K562 (cell line): Measurements from ENCODE around the gene TPMT. TPM values are rescaled to one million over a fixed set of nuclear protein-coding genes. Genes with fewer than 3 reads are reported as not detected.

Experiments
- ATAC-seq: fragments of 200-7000 bp; cut with Tn5 transposase; 3 replicates; pipeline ENCODE4 v1.9.1; 2020; ENCODE audit warnings: moderate library complexity
- BruUV-seq: library from RNA; stranded (reverse); fragments of 400-500 nt; replicated peaks from 2 replicates; lab custom pipeline; 2021; lab: Mats Ljungman, UMichigan
- CTCF ChIA-PET: fragments of 300-600 bp; formaldehyde crosslinking; extraction: SDS; loops from one replicate; lab custom pipeline; 2021; ENCODE audit warnings: low intra/inter-chr PET ratio; lab: Yijun Ruan, JAX
- POLR2A ChIA-PET: fragments of 300-600, 350-650 bp; sonication (Branson Sonifier 250); formaldehyde crosslinking; extraction: SDS; loops from one replicate; lab custom pipeline; 2021; ENCODE audit warnings: antibody characterized with exemption, inconsistent platforms; lab: Yijun Ruan, JAX
- DNase-seq, 4 experiments: peaks; one replicate each; pipeline versions ENCODE4 v3.0.0 to v3.0.0-alpha.2; 2011 to 2018; ENCODE audit warnings: low spot score in 3 of 4, mixed read lengths in 3 of 4; ENCODE audit errors: extremely low read depth in 1 of 4
- FAIRE-seq: peaks from 2 replicates; lab custom pipeline; 2011; peaks lifted over from hg19 to GRCh38; lab: Jason Lieb, UNC
- H2AFZ ChIP-seq: 2 replicates; pipeline ENCODE4 v1.6.0; 2011; ENCODE audit warnings: low read depth, low read length, control low read depth, inconsistent platforms
- H3K27ac ChIP-seq: fragments of 200-600 bp; 3 replicates; pipeline ENCODE4 v1.8.0; 2011; ENCODE audit warnings: low read depth, mild to moderate bottlenecking, control low read depth, inconsistent platforms, low read length, moderate library complexity, mixed read lengths; ENCODE audit errors: extremely low read depth
- H3K27me3 ChIP-seq, 2 experiments: fragments of 300-600 bp in 1 of 2; 2 replicates in 1 of 2; 3 replicates in 1 of 2; pipeline versions ENCODE4 v1.6.0 to v1.8.0; 2011; ENCODE audit warnings: inconsistent platforms in 2 of 2, low read length in 2 of 2, mild to moderate bottlenecking in 1 of 2, mixed read lengths in 1 of 2, moderate library complexity in 1 of 2; ENCODE audit not compliant: control insufficient read depth in 2 of 2, insufficient read depth in 2 of 2
- H3K36me3 ChIP-seq: fragments of 300-600 bp; 3 replicates; pipeline ENCODE4 v1.8.0; 2011; ENCODE audit warnings: mild to moderate bottlenecking, low read length, inconsistent platforms; ENCODE audit not compliant: control insufficient read depth, insufficient read depth
- H3K4me1 ChIP-seq, 2 experiments: fragments of 200-600 bp in 1 of 2; replicated peaks in 1 of 2; 2 replicates in 1 of 2; 3 replicates in 1 of 2; pipeline versions ENCODE4 v1.5.1 to v1.8.0; 2011; ENCODE audit warnings: inconsistent platforms in 2 of 2, low read length in 2 of 2, mild to moderate bottlenecking in 1 of 2, mixed read lengths in 1 of 2, moderate library complexity in 1 of 2; ENCODE audit not compliant: control insufficient read depth in 2 of 2, insufficient read depth in 2 of 2
- H3K4me2 ChIP-seq: 2 replicates; pipeline ENCODE4 v1.6.1; 2011; ENCODE audit warnings: low read length, control low read depth, inconsistent platforms, mixed read lengths; ENCODE audit not compliant: insufficient read depth
- H3K4me3 ChIP-seq: fragments of 200-600 bp; sonication (generic), shearing (Covaris generic); 2 replicates; pipeline ENCODE4 v1.5.1; 2016; ENCODE audit warnings: control low read depth, inconsistent platforms
- H3K79me2 ChIP-seq: fragments of 200-600 bp; 3 replicates; pipeline ENCODE4 v1.8.0; 2011; ENCODE audit warnings: low read length, inconsistent platforms; ENCODE audit not compliant: control insufficient read depth, insufficient read depth
- H3K9ac ChIP-seq, 2 experiments: 2 replicates each; pipeline versions ENCODE4 v1.6.0 to v1.6.1; 2011; ENCODE audit warnings: low read depth in 2 of 2, low read length in 2 of 2, control low read depth in 1 of 2, inconsistent platforms in 1 of 2, mild to moderate bottlenecking in 1 of 2, mixed read lengths in 1 of 2; ENCODE audit not compliant: insufficient read depth in 1 of 2
- H3K9me1 ChIP-seq: one replicate; pipeline ENCODE4 v1.6.0; 2011; ENCODE audit warnings: inconsistent platforms, mild to moderate bottlenecking, low read length, moderate library complexity; ENCODE audit not compliant: control insufficient read depth, insufficient read depth
- H3K9me3 ChIP-seq: replicated peaks from 2 replicates; pipeline ENCODE4 v1.5.1; 2011; ENCODE audit warnings: low read depth, low read length, inconsistent platforms; ENCODE audit not compliant: control insufficient read depth, insufficient read depth
- H4K20me1 ChIP-seq: replicated peaks from 2 replicates; pipeline ENCODE4 v1.6.1; 2011; ENCODE audit warnings: low read length, inconsistent platforms, mixed read lengths; ENCODE audit not compliant: control insufficient read depth, insufficient read depth
- ELF1 ChIP-seq: fragments of 200-800 bp; sonication (Bioruptor generic); IDR thresholded peaks from 2 replicates; pipeline ENCODE4 v1.6.1; 2016; ENCODE audit warnings: missing genetic modification characterization, missing compliant biosample characterization
- FOXA3 ChIP-seq, 2 experiments: fragments of 450-650 bp in 1 of 2; sonication (generic) in 1 of 2; formaldehyde crosslinking; IDR thresholded peaks in 1 of 2; conservative IDR thresholded peaks in 1 of 2; 2 replicates each; pipeline versions ENCODE4 v1.4.0 to v1.8.0; 2020 to 2022; ENCODE audit warnings: mild to moderate bottlenecking in 2 of 2, missing genetic modification reagents in 1 of 2
- HNRNPH1 ChIP-seq: fragments of 200-400 bp; formaldehyde crosslinking; optimal IDR thresholded peaks from 2 replicates; pipeline ENCODE3; 2017; ENCODE audit warnings: low read depth, mild to moderate bottlenecking, low read length, moderate library complexity
- KLF6 ChIP-seq: fragments of 250-450 bp; sonication (Bioruptor Pico); IDR thresholded peaks from 2 replicates; pipeline ENCODE4 v1.4.0; 2020; ENCODE audit warnings: mild to moderate bottlenecking, moderate library complexity, borderline replicate concordance
- XRCC3 ChIP-seq: fragments of 450-650 bp; IDR thresholded peaks from 2 replicates; pipeline ENCODE4 v1.6.1; 2017; ENCODE audit warnings: mild to moderate bottlenecking, moderate library complexity
- ZNF3 ChIP-seq: fragments of 250-450 bp; sonication (Bioruptor Pico); IDR thresholded peaks from 2 replicates; pipeline ENCODE4 v1.5.0; 2021; ENCODE audit warnings: mild to moderate bottlenecking, moderate library complexity
- ZNF324 ChIP-seq: fragments of 250-450 bp; sonication (Bioruptor Pico); IDR thresholded peaks from 2 replicates; pipeline ENCODE4 v1.4.0; 2020; ENCODE audit warnings: mild to moderate bottlenecking
- WGBS: fragments of 100-300 bp; shearing (Covaris generic); methylation state at CpG from one replicate; pipeline ENCODE4 v1.1.6; 2016; ENCODE audit warnings: low coverage, mixed read lengths; ENCODE audit not compliant: insufficient coverage; ENCODE audit errors: missing lambda C conversion rate; 5-methylcytosine and 5-hydroxymethylcytosine counted together
- in situ Hi-C: fragments of 300-500 bp; cut with MboI; formaldehyde crosslinking; loops from 4 replicates; pipeline ENCODE4 v1.15.0; 2018; ENCODE audit warnings: inconsistent platforms, mixed read lengths
- intact Hi-C: fragments of 100-400 bp; cut with micrococcal nuclease; formaldehyde crosslinking; loops from 2 replicates; pipeline ENCODE4 v1.14.2; 2022
- polyA plus RNA-seq, 8 experiments: library from polyadenylated mRNA; depleted of rRNA in 4 of 8; stranded (reverse) in 5 of 8; unstranded in 3 of 8; fragments of >200 nt; fragmentation: Nextera tagmentation in 2 of 8; fragmentation: Illumina TruSeq in 1 of 8; extraction: Ambion mirVana in 2 of 8; extraction: Trizol in 1 of 8; gene quantifications; 2 replicates each; pipeline versions ENCODE4 v1.2.1 to v1.2.3, GENCODE V29; 2011 to 2014; ENCODE audit warnings: inconsistent platforms in 1 of 8, missing spikeins in 1 of 8
- total RNA-seq, 7 experiments: library from RNA; depleted of rRNA in 6 of 7; stranded (reverse); fragments of >200 nt in 6 of 7; fragmentation: Illumina TruSeq in 2 of 7; extraction: Trizol in 2 of 7; gene quantifications; 2 replicates each; pipeline versions ENCODE4 v1.2.1 to v1.2.3, GENCODE V29; 2011 to 2021; ENCODE audit warnings: low replicate concordance in 1 of 7
- TF ChIP-seq, protein P1 (sequence below): sonication (generic); formaldehyde crosslinking; IDR thresholded peaks from 2 replicates; pipeline ENCODE4 v1.8.1; 2023; ENCODE audit warnings: mild to moderate bottlenecking, missing genetic modification reagents
- TF ChIP-seq, protein P2 (sequence below): fragments of 150-350 bp; conservative IDR thresholded peaks from 2 replicates; pipeline ENCODE4 v1.6.1; 2014; ENCODE audit warnings: low read length
- TF ChIP-seq, protein P3 (sequence below): IDR thresholded peaks from 2 replicates; pipeline ENCODE4 v1.6.1; 2014; ENCODE audit warnings: antibody characterized with exemption

Gene TPMT
- total and polyA plus RNA-seq, 9 of the 15 experiments (the other 6 are each of a cell fraction or from before 2014, with no cell fraction given) = 24.2 to 67.4 (median 46.5) TPM

DNA sequence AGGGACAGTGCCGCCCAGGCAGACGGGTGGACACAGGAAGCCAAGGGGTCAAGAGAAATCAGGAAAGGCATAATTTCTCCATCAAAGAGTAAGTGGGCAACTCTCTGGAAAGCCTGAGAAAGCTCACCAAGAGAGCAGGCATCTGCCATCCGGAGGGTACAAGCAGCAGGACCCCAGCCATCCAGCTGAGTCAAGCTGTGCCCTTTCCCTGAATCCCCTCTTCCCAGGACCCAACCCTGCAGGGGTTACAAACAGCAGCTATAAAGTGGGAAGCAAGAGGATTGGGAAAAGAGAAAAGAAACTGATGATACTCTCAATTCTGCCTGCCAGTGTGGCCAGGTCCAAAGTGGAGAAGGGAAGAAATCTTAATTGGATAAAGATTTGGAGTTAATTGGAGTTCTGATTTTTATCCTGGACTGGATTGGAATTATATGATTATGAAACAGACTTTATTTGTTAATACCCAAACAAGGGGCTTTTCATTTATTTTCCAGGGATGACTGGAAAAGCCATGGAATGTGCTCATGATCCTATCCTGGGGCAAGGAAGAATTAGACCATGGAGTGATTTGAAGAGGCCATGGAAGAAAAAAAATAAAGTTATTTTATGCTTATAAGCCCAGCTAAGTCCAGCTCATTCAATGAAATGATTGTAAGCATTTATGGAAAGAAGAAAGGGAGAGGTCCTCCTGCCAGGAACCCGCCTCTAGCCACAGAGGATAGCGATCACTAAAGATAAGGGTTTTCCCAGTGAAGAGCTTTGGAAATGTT lies 67.3 kb downstream of the TPMT start (continued):
- TF ChIP-seq, protein P1, sequence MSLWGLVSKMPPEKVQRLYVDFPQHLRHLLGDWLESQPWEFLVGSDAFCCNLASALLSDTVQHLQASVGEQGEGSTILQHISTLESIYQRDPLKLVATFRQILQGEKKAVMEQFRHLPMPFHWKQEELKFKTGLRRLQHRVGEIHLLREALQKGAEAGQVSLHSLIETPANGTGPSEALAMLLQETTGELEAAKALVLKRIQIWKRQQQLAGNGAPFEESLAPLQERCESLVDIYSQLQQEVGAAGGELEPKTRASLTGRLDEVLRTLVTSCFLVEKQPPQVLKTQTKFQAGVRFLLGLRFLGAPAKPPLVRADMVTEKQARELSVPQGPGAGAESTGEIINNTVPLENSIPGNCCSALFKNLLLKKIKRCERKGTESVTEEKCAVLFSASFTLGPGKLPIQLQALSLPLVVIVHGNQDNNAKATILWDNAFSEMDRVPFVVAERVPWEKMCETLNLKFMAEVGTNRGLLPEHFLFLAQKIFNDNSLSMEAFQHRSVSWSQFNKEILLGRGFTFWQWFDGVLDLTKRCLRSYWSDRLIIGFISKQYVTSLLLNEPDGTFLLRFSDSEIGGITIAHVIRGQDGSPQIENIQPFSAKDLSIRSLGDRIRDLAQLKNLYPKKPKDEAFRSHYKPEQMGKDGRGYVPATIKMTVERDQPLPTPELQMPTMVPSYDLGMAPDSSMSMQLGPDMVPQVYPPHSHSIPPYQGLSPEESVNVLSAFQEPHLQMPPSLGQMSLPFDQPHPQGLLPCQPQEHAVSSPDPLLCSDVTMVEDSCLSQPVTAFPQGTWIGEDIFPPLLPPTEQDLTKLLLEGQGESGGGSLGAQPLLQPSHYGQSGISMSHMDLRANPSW = no peak
- TF ChIP-seq XRCC3 = no peak

DNA sequence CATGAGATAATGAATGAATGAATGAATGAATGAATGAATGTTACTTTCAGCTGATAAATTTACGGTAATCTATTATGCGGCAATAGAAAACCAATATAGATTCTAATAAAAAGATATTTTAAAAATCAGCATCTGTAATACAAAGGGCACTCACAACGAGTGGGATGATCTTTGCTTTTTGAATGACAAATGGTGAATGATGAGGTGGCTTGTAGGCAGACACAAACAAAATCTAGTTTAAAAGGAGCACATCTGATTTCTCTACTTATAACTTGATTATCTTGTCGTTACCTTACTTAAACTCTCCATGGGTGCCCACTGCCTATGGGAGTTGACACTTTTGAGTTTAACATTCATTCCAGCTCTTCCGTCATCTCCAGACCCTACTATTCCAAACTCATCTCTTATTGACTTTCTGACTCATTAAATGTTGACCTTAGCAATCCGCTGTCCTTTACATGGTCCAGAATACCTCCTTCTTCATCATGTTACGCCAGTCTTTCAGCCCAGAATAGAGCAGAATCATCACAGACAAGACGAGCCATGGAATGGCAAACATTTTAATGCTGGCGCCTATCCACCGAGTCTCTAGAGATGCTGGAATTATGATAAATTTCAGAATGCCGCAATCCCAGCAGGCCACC lies 73.7 kb downstream of the TPMT start:
- intact Hi-C loops (no loop called here), in situ Hi-C loops (no loop called here)
- ATAC-seq (no peak), FAIRE-seq (no peak), DNase-seq (no peak)
- CTCF ChIA-PET = no interaction called here
- Histone ChIP-seq H2AFZ (no peak overlapping the region), H3K9me3 (no peaks in the 10 kb centered on the region), H3K9me1 (no peaks in the 10 kb centered on the region), H3K27ac (no peak overlapping the region), H3K36me3 (no peaks in the 10 kb centered on the region), H4K20me1 (no peaks in the 10 kb centered on the region), H3K79me2 (no peaks in the 10 kb centered on the region), H3K9ac (no peak overlapping the region), H3K4me3 (no peak overlapping the region), H3K27me3 (no peaks in the 10 kb centered on the region), H3K4me1 (no peaks in the 10 kb centered on the region; a peak in 1 of 5 replicates), H3K4me2 (no peak overlapping the region)
- 58% methylated on average over 11 of the region's 11 CpGs for WGBS
- POLR2A ChIA-PET = no interaction called here
- BruUV-seq = no TSS peak
- no peak for TF ChIP-seq KLF6 (CRISPR knock-in tag)
- no peak for TF ChIP-seq ZNF3 (CRISPR knock-in tag)
- TF ChIP-seq, protein P2, sequence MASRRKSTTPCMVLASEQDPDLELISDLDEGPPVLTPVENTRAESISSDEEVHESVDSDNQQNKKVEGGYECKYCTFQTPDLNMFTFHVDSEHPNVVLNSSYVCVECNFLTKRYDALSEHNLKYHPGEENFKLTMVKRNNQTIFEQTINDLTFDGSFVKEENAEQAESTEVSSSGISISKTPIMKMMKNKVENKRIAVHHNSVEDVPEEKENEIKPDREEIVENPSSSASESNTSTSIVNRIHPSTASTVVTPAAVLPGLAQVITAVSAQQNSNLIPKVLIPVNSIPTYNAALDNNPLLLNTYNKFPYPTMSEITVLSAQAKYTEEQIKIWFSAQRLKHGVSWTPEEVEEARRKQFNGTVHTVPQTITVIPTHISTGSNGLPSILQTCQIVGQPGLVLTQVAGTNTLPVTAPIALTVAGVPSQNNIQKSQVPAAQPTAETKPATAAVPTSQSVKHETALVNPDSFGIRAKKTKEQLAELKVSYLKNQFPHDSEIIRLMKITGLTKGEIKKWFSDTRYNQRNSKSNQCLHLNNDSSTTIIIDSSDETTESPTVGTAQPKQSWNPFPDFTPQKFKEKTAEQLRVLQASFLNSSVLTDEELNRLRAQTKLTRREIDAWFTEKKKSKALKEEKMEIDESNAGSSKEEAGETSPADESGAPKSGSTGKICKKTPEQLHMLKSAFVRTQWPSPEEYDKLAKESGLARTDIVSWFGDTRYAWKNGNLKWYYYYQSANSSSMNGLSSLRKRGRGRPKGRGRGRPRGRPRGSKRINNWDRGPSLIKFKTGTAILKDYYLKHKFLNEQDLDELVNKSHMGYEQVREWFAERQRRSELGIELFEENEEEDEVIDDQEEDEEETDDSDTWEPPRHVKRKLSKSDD = no peak
- TF ChIP-seq FOXA3 (CRISPR knock-in tag; conservative IDR thresholded peaks at IDR 0.05 in 1 of 2, IDR thresholded peaks at IDR 0.05 in 1 of 2) = peak in 1 of 2 experiments; percentile 32; a peak in 2 of 4 replicates
- no peak for TF ChIP-seq HNRNPH1
- TF ChIP-seq, protein P3, sequence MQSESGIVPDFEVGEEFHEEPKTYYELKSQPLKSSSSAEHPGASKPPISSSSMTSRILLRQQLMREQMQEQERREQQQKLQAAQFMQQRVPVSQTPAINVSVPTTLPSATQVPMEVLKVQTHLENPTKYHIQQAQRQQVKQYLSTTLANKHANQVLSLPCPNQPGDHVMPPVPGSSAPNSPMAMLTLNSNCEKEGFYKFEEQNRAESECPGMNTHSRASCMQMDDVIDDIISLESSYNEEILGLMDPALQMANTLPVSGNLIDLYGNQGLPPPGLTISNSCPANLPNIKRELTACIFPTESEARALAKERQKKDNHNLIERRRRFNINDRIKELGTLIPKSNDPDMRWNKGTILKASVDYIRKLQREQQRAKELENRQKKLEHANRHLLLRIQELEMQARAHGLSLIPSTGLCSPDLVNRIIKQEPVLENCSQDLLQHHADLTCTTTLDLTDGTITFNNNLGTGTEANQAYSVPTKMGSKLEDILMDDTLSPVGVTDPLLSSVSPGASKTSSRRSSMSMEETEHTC = no peak
- TF ChIP-seq ELF1 (tag) = no peak
- no peak for TF ChIP-seq ZNF324 (CRISPR knock-in tag)
